CD4-positive, CD25-positive, alpha-beta regulatory T cell (primary cell): ENCODE measurements around the gene TP73. TPM values are rescaled to one million over a fixed set of nuclear protein-coding genes. Genes with fewer than 3 reads are reported as not detected.
A peak's percentile ranks its signal among the peaks of the same experiment; 100 is the strongest.

ENCODE experiments used
- ATAC-seq, 2 donors: fragments of 150-1000 bp; cut with Tn5 transposase; one replicate each; pipeline ENCODE4 v1.10.0; 2021; ENCODE audit warnings: low read depth in 2 of 2, moderate number of reproducible peaks in 2 of 2, moderate library complexity in 1 of 2
- DNase-seq, 3 donors: peaks; one replicate each; pipeline versions ENCODE4 v3.0.0 to v3.0.0-alpha.2; 2012 to 2022; ENCODE audit warnings: mixed read lengths in 1 of 3
- H3K27ac ChIP-seq: one replicate; pipeline ENCODE4 v1.7.0; 2013; ENCODE audit warnings: mild to moderate bottlenecking, low read length; ENCODE audit not compliant: insufficient read depth, poor library complexity, severe bottlenecking
- H3K27me3 ChIP-seq: one replicate; pipeline ENCODE4 v1.7.0; 2013; ENCODE audit warnings: low read length; ENCODE audit not compliant: control insufficient read depth, insufficient read depth
- H3K36me3 ChIP-seq: one replicate; pipeline ENCODE4 v1.7.0; 2013; ENCODE audit warnings: mild to moderate bottlenecking, low read length, moderate library complexity; ENCODE audit not compliant: control insufficient read depth, insufficient read depth
- H3K4me1 ChIP-seq: 2 replicates; pipeline ENCODE4 v1.7.0; 2013; ENCODE audit warnings: mild to moderate bottlenecking, low read length; ENCODE audit not compliant: insufficient read depth, control insufficient read depth, poor library complexity, severe bottlenecking
- H3K4me3 ChIP-seq: one replicate; pipeline ENCODE4 v1.7.0; 2013; ENCODE audit warnings: low read depth, mild to moderate bottlenecking, low read length, moderate library complexity
- H3K9me3 ChIP-seq, 2 experiments: 1 replicate in 1 of 2; 2 replicates in 1 of 2; pipeline ENCODE4 v1.7.0; 2013; ENCODE audit warnings: low read length in 2 of 2, mild to moderate bottlenecking in 1 of 2, moderate library complexity in 1 of 2; ENCODE audit not compliant: control insufficient read depth in 2 of 2
- H3K27ac Mint-ChIP-seq, 3 donors: one replicate each; pipeline ENCODE4 v1.8.0; 2020 to 2022; ENCODE audit warnings: mild to moderate bottlenecking in 3 of 3, mixed read lengths in 3 of 3, moderate library complexity in 2 of 3
- H3K27me3 Mint-ChIP-seq: one replicate; pipeline ENCODE4 v1.8.0; 2022; ENCODE audit warnings: mild to moderate bottlenecking, mixed read lengths
- H3K36me3 Mint-ChIP-seq: one replicate; pipeline ENCODE4 v1.8.0; 2020; ENCODE audit warnings: mixed read lengths
- H3K4me1 Mint-ChIP-seq, 4 donors: one replicate each; pipeline ENCODE4 v1.8.0; 2020 to 2022; ENCODE audit warnings: mixed read lengths in 4 of 4, mild to moderate bottlenecking in 1 of 4
- H3K4me3 Mint-ChIP-seq, 4 donors: one replicate each; pipeline ENCODE4 v1.8.0; 2020 to 2022; ENCODE audit warnings: mild to moderate bottlenecking in 4 of 4, mixed read lengths in 4 of 4, moderate library complexity in 3 of 4
- H3K9me3 Mint-ChIP-seq, 7 donors: one replicate each; pipeline ENCODE4 v1.8.0; 2020 to 2022; ENCODE audit warnings: mixed read lengths in 7 of 7, mild to moderate bottlenecking in 3 of 7, moderate library complexity in 2 of 7
- polyA plus RNA-seq, 4 donors: library from polyadenylated mRNA; unstranded; fragments of 300-500 nt; fragmentation: Illumina TruSeq; gene quantifications; one replicate each; pipeline ENCODE4 v1.2.3, GENCODE V29; 2021
- total RNA-seq: library from RNA; stranded (reverse); gene quantifications from one replicate; pipeline ENCODE4 v1.2.3, GENCODE V29; 2022

The TP73 gene
- total and polyA plus RNA-seq, 5 donors from 2014 or later: 0.08 to 0.12 TPM; not detected in 3

GRCh38 chr1:3654549-3655281, 2.4 kb downstream of the TP73 start:
- no peak overlapping the region for H3K27ac Mint-ChIP-seq
- peaks cover 4% of the 10 kb centered on the region for H3K27me3 ChIP-seq

GRCh38 chr1:3656450-3657095, 4.3 kb downstream of the TP73 start:
- Mint-ChIP-seq H3K4me3 (peak overlapping the region in 1 of 4 donors; percentile 63), H3K27me3 (peaks cover 50% of the 10 kb centered on the region), H3K4me1 (peaks cover 0 to 4% (median 0%) of the 10 kb centered on the region in 4 donors), H3K9me3 (peaks cover 0 to 2% (median 0%) of the 10 kb centered on the region in 7 donors), H3K27ac (no peak overlapping the region), H3K36me3 (no peaks in the 10 kb centered on the region)
- H3K9me3 ChIP-seq: no peaks in the 10 kb centered on the region
- no peak overlapping the region for H3K4me3 ChIP-seq
- H3K4me1 ChIP-seq: peaks cover 13% of the 10 kb centered on the region
- no peak overlapping the region for H3K27ac ChIP-seq
- DNase-seq (peak in 1 of 3 donors; percentile 30), ATAC-seq (peak in 1 of 2 donors; percentile 38)
- no peaks in the 10 kb centered on the region for H3K36me3 ChIP-seq
- peaks cover 4% of the 10 kb centered on the region for H3K27me3 ChIP-seq

More at GRCh38 chr1:3654549-3655281, 2.4 kb downstream of the TP73 start:
- Histone ChIP-seq H3K4me3 (no peak overlapping the region), H3K9me3 (no peaks in the 10 kb centered on the region), H3K27ac (no peak overlapping the region), H3K36me3 (no peaks in the 10 kb centered on the region), H3K4me1 (peaks cover 28% of the 10 kb centered on the region)
- no peak for ATAC-seq
- peaks cover 4 to 10% (median 8%) of the 10 kb centered on the region in 4 donors for H3K4me1 Mint-ChIP-seq
- H3K27me3 Mint-ChIP-seq: peaks cover 60% of the 10 kb centered on the region
- peaks cover 0 to 4% (median 0%) of the 10 kb centered on the region in 7 donors for H3K9me3 Mint-ChIP-seq
- no peak for DNase-seq
- H3K36me3 Mint-ChIP-seq: no peaks in the 10 kb centered on the region
- peak overlapping the region in 2 of 4 donors; percentile 1 to 17 for H3K4me3 Mint-ChIP-seq

GRCh38 chr1:3657096-3657475, 4.8 kb downstream of the TP73 start:
- Histone ChIP-seq H3K4me1 (peaks cover 8% of the 10 kb centered on the region), H3K36me3 (no peaks in the 10 kb centered on the region), H3K27me3 (peaks cover 4% of the 10 kb centered on the region), H3K9me3 (no peaks in the 10 kb centered on the region), H3K27ac (no peak overlapping the region), H3K4me3 (no peak overlapping the region)
- Mint-ChIP-seq H3K27me3 (peaks cover 50% of the 10 kb centered on the region), H3K4me3 (no peak overlapping the region), H3K36me3 (no peaks in the 10 kb centered on the region), H3K4me1 (peaks cover 0 to 4% (median 0%) of the 10 kb centered on the region in 4 donors), H3K9me3 (peaks cover 0 to 2% (median 0%) of the 10 kb centered on the region in 7 donors), H3K27ac (no peak overlapping the region)
- no peak for ATAC-seq
- DNase-seq: no peak

GRCh38 chr1:3657578-3658230, 5.4 kb downstream of the TP73 start:
- Histone ChIP-seq H3K9me3 (no peaks in the 10 kb centered on the region), H3K4me3 (no peak overlapping the region), H3K36me3 (no peaks in the 10 kb centered on the region), H3K27me3 (peaks cover 4% of the 10 kb centered on the region), H3K4me1 (peaks cover 3% of the 10 kb centered on the region), H3K27ac (no peak overlapping the region)
- H3K4me1 Mint-ChIP-seq: peaks cover 0 to 4% (median 0%) of the 10 kb centered on the region in 4 donors
- DNase-seq (no peak), ATAC-seq (no peak)
- H3K27ac Mint-ChIP-seq: no peak overlapping the region
- no peak overlapping the region for H3K4me3 Mint-ChIP-seq
- H3K27me3 Mint-ChIP-seq: peaks cover 50% of the 10 kb centered on the region
- no peaks in the 10 kb centered on the region for H3K36me3 Mint-ChIP-seq
- peaks cover 0 to 2% (median 0%) of the 10 kb centered on the region in 7 donors for H3K9me3 Mint-ChIP-seq

- H3K4me1 ChIP-seq: no peaks in the 10 kb centered on the region
- peaks cover 4% of the 10 kb centered on the region for H3K27me3 ChIP-seq
- no peaks in the 10 kb centered on the region for H3K9me3 ChIP-seq
- Mint-ChIP-seq H3K9me3 (peaks cover 0 to 2% (median 0%) of the 10 kb centered on the region in 7 donors), H3K4me3 (no peak overlapping the region), H3K4me1 (peaks cover 0 to 4% (median 0%) of the 10 kb centered on the region in 4 donors), H3K27ac (no peak overlapping the region), H3K36me3 (no peaks in the 10 kb centered on the region), H3K27me3 (peaks cover 51% of the 10 kb centered on the region)
- H3K27ac ChIP-seq: no peak overlapping the region
- H3K36me3 ChIP-seq: no peaks in the 10 kb centered on the region
- no peak for ATAC-seq
- no peak for DNase-seq
- H3K4me3 ChIP-seq: no peak overlapping the region
Observed at GRCh38 chr1:3658231-3658615, 5.9 kb downstream of the TP73 start.

- H3K36me3 Mint-ChIP-seq: no peaks in the 10 kb centered on the region
- H3K4me3 Mint-ChIP-seq: no peak overlapping the region
- no peaks in the 10 kb centered on the region for H3K36me3 ChIP-seq
- H3K4me1 ChIP-seq: no peaks in the 10 kb centered on the region
- H3K4me3 ChIP-seq: no peak overlapping the region
- no peaks in the 10 kb centered on the region for H3K27me3 ChIP-seq
- no peak overlapping the region for H3K27ac Mint-ChIP-seq
- peaks cover 44% of the 10 kb centered on the region for H3K27me3 Mint-ChIP-seq
- H3K4me1 Mint-ChIP-seq: no peaks in the 10 kb centered on the region
- DNase-seq: no peak
- no peak overlapping the region for H3K27ac ChIP-seq
- no peaks in the 10 kb centered on the region for H3K9me3 ChIP-seq
- no peaks in the 10 kb centered on the region for H3K9me3 Mint-ChIP-seq
- ATAC-seq: no peak
Observed at GRCh38 chr1:3659093-3659492, 6.8 kb downstream of the TP73 start.

- DNase-seq: no peak
- Histone ChIP-seq H3K4me3 (no peak overlapping the region), H3K27me3 (no peaks in the 10 kb centered on the region), H3K9me3 (no peaks in the 10 kb centered on the region), H3K4me1 (no peaks in the 10 kb centered on the region), H3K27ac (no peak overlapping the region), H3K36me3 (no peaks in the 10 kb centered on the region)
- H3K36me3 Mint-ChIP-seq: no peaks in the 10 kb centered on the region
- no peaks in the 10 kb centered on the region for H3K4me1 Mint-ChIP-seq
- H3K4me3 Mint-ChIP-seq: no peak overlapping the region
- no peak overlapping the region for H3K27ac Mint-ChIP-seq
- peaks cover 32% of the 10 kb centered on the region for H3K27me3 Mint-ChIP-seq
- no peaks in the 10 kb centered on the region for H3K9me3 Mint-ChIP-seq
- no peak for ATAC-seq
Observed at GRCh38 chr1:3660704-3661103, 8.4 kb downstream of the TP73 start.
